Epithelial cell of esophagus (primary cell): ENCODE results near the gene SRCIN1.

Experiments
- DNase-seq: peaks from one replicate; pipeline ENCODE4 v3.0.0; 2010; ENCODE audit warnings: low read depth
- H3K4me3 ChIP-seq: 2 replicates; pipeline ENCODE4 v1.5.1; 2011; ENCODE audit warnings: mild to moderate bottlenecking, low read length, control low read depth
- TF ChIP-seq, protein P1 (sequence below): IDR thresholded peaks from 2 replicates; pipeline ENCODE4 v1.5.1; 2011; ENCODE audit warnings: low read depth, mild to moderate bottlenecking, low read length, control low read depth, inconsistent platforms; ENCODE audit not compliant: insufficient read depth; ENCODE audit errors: missing control alignments

SRCIN1 gene

DNA sequence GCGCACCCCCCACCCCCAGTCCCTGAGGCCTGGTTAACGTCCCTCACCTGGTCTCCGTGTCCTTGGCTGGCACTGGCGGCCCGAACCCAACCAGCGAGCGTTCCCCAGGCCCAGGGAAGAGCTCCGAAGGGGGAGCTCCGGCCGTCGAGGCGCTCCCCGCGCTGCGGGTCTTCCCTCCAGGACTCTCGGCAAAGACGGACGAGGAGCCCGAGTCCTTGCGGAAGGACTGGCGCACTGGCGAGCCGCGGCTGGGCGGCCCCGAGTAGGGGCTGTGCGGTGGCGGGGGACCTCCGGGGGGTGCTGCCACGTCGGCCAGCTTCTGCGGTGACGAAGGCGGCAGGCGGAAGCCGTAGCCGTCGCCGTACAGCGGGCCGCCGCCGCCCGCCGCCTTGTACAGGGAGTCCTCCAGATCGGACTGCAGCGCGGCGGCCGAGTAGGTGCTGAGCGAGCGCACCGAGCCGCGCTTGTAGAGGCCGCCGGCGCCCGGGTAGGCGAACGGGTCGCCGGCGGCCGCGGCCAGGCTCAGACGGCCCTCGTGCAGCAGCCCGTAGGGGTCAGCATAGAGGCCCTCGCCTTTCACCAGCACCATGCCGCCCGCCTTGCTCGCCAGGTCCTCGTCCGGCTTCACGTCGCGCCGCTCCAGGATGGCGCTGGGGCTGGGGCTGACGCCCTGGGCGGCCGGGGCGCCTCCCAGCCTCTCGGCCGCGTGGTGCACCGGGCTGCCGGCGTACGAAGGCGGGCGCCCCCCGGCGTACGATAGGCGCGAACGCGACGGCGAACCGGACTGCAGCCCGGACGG is 44.1 kb downstream of the SRCIN1 start:
- DNase-seq, result no peak
- TF ChIP-seq, protein P1, sequence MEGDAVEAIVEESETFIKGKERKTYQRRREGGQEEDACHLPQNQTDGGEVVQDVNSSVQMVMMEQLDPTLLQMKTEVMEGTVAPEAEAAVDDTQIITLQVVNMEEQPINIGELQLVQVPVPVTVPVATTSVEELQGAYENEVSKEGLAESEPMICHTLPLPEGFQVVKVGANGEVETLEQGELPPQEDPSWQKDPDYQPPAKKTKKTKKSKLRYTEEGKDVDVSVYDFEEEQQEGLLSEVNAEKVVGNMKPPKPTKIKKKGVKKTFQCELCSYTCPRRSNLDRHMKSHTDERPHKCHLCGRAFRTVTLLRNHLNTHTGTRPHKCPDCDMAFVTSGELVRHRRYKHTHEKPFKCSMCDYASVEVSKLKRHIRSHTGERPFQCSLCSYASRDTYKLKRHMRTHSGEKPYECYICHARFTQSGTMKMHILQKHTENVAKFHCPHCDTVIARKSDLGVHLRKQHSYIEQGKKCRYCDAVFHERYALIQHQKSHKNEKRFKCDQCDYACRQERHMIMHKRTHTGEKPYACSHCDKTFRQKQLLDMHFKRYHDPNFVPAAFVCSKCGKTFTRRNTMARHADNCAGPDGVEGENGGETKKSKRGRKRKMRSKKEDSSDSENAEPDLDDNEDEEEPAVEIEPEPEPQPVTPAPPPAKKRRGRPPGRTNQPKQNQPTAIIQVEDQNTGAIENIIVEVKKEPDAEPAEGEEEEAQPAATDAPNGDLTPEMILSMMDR, result no peak
- no peak overlapping the region for H3K4me3 ChIP-seq

DNA sequence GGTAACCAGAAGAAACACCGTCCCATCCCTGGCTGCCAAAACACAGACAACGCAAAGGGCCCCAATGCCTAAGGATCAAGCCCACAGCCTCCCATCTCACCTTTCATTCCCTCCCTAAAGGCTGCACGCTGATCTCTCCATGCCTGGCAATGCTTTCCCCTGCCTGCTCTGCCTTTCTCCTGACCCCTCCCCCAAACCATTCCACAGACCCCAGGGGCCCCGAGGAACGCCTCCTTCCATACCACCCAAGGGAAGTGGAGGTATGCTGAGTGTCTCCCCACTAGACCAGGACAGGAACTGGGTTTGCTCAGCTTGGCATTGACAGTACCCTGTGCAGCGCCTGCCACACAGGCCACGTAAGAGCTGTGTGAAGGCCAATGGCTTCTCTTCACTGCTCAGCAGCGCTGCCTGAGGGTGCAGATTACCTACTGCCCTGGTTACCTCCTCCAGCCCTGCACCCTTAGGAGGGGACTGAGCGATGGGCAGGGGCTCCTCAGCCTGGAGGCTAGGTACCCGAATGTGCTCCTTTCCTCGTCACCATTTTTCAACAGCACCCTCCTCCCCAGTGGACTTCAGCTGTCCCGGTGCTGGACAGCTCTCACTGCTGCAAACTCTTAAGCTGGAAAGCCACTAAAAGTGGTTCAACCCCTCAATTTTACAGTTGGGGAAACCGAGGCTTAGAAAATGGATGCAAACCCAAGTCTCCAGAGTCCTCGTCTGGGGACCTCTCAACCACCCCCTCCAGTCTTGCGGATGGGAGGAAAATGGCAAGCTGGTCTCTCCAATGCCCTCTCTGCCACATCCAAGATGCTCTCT is 45.0 kb downstream of the SRCIN1 start:
- TF ChIP-seq, protein P1, result no peak
- DNase-seq, result peak; percentile 54
- no peak overlapping the region for H3K4me3 ChIP-seq

DNA sequence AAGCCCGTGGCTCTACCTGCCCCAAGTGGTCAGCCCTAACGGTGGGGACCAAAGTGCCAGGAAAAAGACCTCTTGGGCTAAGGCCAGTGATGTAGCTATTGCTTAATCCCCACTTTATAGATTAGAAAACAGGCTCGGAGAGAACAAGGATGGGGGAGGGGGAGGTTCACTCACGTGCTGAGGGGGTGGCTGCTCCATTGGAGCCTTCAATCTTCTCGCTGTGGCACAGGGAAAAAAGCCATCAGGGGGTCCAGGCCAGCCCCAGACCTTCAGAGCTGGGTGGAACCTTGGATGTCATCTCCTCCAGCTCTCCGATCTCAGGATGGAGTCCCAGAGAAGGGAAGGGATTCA is 45.9 kb downstream of the SRCIN1 start:
- DNase-seq, result no peak
- no peak overlapping the region for H3K4me3 ChIP-seq
- TF ChIP-seq, protein P1, result no peak

DNA sequence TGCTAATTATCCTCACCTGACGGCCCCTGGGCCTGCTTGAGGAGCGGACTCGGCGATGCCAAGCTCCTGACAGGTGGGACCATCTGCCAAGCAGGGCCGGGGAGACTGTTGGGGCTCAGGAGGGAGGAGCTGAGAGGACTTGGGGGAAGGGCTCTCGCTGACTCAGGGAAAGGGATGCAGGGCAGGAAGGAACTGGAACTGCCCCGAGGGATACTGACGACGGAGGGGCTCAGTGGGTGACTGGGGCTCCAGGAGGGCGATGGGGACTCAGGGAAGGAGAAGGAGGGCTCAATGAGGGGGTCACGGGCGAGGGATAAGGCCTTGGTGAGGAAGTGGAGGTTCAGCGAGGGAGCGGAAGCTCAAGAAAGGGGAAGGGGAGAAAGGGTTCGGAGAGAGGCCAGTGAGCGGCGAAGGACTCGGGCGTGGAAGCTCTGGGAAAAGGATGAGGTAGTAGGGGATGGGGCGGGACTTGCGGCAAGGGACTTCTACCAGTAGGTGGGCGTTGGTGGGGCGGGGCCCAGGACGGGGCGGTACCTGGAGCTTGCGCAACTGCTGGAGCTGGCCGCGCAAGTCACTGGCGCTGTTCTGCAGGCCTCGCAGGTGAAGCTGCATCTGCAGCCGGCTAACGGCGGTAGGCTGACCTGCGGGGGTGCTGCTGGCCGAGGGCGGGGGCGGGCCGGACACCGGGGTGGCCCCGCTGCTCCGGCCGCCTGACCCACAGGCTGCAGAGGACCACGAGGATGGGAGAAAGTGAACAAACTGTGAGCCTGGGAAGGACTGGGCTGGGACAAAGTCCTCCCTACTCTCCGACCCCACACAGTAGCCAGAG is 46.5 kb downstream of the SRCIN1 start:
- peak; percentile 97 for DNase-seq
- TF ChIP-seq, protein P1, result peak; percentile 9
- peak overlapping the region; percentile 44 for H3K4me3 ChIP-seq

DNA sequence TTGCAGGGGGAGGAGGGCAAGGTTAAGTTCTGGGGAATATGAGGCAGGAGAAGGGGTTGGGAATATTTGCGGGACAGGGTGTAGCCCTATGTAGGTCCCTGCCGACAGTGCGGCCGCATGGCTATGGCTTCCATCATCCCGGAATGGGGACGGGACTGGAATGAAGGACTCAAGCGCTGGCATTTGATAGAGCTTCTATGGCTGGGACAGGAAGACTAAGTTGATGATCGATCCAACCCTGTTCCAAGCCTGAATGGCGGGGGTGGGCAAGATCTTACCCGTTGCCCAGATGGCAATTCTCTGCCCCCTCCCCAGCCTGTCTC is 47.1 kb downstream of the SRCIN1 start:
- DNase-seq, result peak; percentile 27
- peak overlapping the region; percentile 44 for H3K4me3 ChIP-seq

More for the DNA sequence above, 47.1 kb downstream of the SRCIN1 start:
- TF ChIP-seq, protein P1, result no peak
